ENCODE measurements around the gene ZNF157.
A peak's percentile ranks its signal among the peaks of the same experiment; 100 is the strongest.

ZNF157 gene

GRCh38 chrX:47360423-47361179, 9.8 kb upstream of the ZNF157 start:
- Histone ChIP-seq H3K4me3 (ENCODE audit: low read depth, low read length) (no peak overlapping the region), H3K9me3 (ENCODE audit: control insufficient read depth, insufficient read depth, low read depth, low read length) (no peaks in the 10 kb centered on the region), H3K27ac (ENCODE audit: extremely low read depth, low read depth, low read length) (peak overlapping the region; percentile 29; the same call in 1 of the 2 replicates), H3K4me1 (ENCODE audit: control insufficient read depth, insufficient read depth, low read length) (peaks cover 2% of the 10 kb centered on the region; the same call in 1 of the 2 replicates), H3K36me3 (ENCODE audit: control insufficient read depth in 2 of 2, insufficient read depth in 1 of 2, low read length in 2 of 2) (no peaks in the 10 kb centered on the region)
- TF ChIP-seq ZNF366 (tag by site-specific recombination; conservative IDR thresholded peaks at IDR 0.05) (no peak), PATZ1 (tag by site-specific recombination; IDR thresholded peaks at IDR 0.05) (no peak), ZXDB (tag by site-specific recombination; IDR thresholded peaks at IDR 0.05) (no peak), ZNF146 (tag by site-specific recombination; IDR thresholded peaks at IDR 0.05) (no peak), ZNF155 (tag by site-specific recombination; IDR thresholded peaks at IDR 0.05) (no peak), ZNF664 (tag by site-specific recombination; IDR thresholded peaks at IDR 0.05) (peak; percentile 97), ZNF121 (tag by site-specific recombination; IDR thresholded peaks at IDR 0.05) (peak; percentile 96)
- ChIA-PET CTCF (interaction anchor here (0.6 to 3.4 kb wide), 4 partner anchors 10 to 30 kb away, joined by 4 to 11 read pairs (median 6); partner anchors contain the start of gene ZNF157), POLR2A (interaction anchor here (0.6 kb wide), 1 partner anchor 13 kb away, joined by 4 read pairs; no protein-coding TSS in a partner anchor)

GRCh38 chrX:47361538-47362511, 8.6 kb upstream of the ZNF157 start:
- Histone ChIP-seq H3K36me3 (ENCODE audit: control insufficient read depth in 2 of 2, insufficient read depth in 1 of 2, low read length in 2 of 2) (no peaks in the 10 kb centered on the region), H3K4me3 (ENCODE audit: low read depth, low read length) (peak overlapping the region; percentile 36), H3K4me1 (ENCODE audit: control insufficient read depth, insufficient read depth, low read length) (peaks cover 2% of the 10 kb centered on the region; the same call in 1 of the 2 replicates), H3K9me3 (ENCODE audit: control insufficient read depth, insufficient read depth, low read depth, low read length) (no peaks in the 10 kb centered on the region), H3K27ac (ENCODE audit: extremely low read depth, low read depth, low read length) (peak overlapping the region; percentile 81)
- ChIA-PET CTCF (interaction anchor here (0.5 to 3.4 kb wide), 5 partner anchors 8 to 1213 kb away, joined by 3 to 11 read pairs (median 6); partner anchors contain the start of gene ZNF157), POLR2A (interaction anchor here (1.0 to 1.6 kb wide), 4 partner anchors 129 to 232 kb away, joined by 3 to 12 read pairs (median 6); partner anchors contain the start of gene USP11)
- TF ChIP-seq ZNF488 (tag by site-specific recombination; IDR thresholded peaks at IDR 0.05): no peak
- TF ChIP-seq ZNF10 (tag by site-specific recombination; IDR thresholded peaks at IDR 0.05): no peak
- 0 out of 2 replicates have a peak, but pooled peaks have one; percentile 19 for TF ChIP-seq ZNF394 (tag by site-specific recombination; IDR thresholded peaks at IDR 0.05; ENCODE audit: borderline replicate concordance)
- TF ChIP-seq KLF1 (tag by site-specific recombination; IDR thresholded peaks at IDR 0.05): peak; percentile 27; the same call in 1 of the 2 replicates
- peak; percentile 79 for TF ChIP-seq SCRT2 (tag by site-specific recombination; IDR thresholded peaks at IDR 0.05)
- TF ChIP-seq ZNF768 (tag by site-specific recombination; IDR thresholded peaks at IDR 0.05): no peak
- no peak for TF ChIP-seq ZNF155 (tag by site-specific recombination; IDR thresholded peaks at IDR 0.05)
- TF ChIP-seq ZNF341 (tag by site-specific recombination; IDR thresholded peaks at IDR 0.05; ENCODE audit: low read depth): peak; percentile 98
- TF ChIP-seq ZNF335 (tag by site-specific recombination; conservative IDR thresholded peaks at IDR 0.05): peak; percentile 94
- TF ChIP-seq SP2 (tag by site-specific recombination; IDR thresholded peaks at IDR 0.05): peak; percentile 75
- peak; percentile 93 for TF ChIP-seq PATZ1 (tag by site-specific recombination; IDR thresholded peaks at IDR 0.05)
- TF ChIP-seq PRDM10 (tag by site-specific recombination; IDR thresholded peaks at IDR 0.05): peak; percentile 18; the same call in 1 of the 2 replicates
- TF ChIP-seq ATF2 (tag by site-specific recombination; IDR thresholded peaks at IDR 0.05; ENCODE audit: low read depth): peak; percentile 81
- no peak for TF ChIP-seq KLF8 (tag by site-specific recombination; IDR thresholded peaks at IDR 0.05)
